HG03108 (cell line): ENCODE results near the gene ADAD2.

Source experiments
- ATAC-seq: cut with Tn5 transposase; IDR thresholded peaks from one replicate; pipeline ENCODE4 v1.9.1; 2021; ENCODE audit warnings: moderate library complexity; ENCODE audit not compliant: unreplicated experiment

ADAD2 gene

DNA sequence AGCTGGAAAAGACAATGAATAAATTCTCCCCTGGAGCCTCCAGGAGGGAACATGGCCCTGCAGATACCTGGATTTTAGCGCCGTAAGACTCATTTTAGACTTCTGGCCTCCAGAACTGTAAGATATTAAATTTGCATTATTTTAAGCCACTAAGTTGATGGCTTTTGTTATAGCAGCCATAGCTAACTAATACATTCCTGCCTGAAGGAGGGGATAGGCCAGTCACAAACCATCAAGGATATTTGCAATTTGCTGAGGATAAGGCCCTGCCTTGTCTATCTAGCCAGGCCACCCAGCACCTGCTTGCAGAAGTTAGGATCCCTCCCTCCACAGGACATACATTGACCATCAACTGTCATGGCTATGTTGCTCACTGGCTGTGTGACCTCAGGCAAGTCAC is 53.8 kb downstream of the ADAD2 start:
- ATAC-seq = no peak

DNA sequence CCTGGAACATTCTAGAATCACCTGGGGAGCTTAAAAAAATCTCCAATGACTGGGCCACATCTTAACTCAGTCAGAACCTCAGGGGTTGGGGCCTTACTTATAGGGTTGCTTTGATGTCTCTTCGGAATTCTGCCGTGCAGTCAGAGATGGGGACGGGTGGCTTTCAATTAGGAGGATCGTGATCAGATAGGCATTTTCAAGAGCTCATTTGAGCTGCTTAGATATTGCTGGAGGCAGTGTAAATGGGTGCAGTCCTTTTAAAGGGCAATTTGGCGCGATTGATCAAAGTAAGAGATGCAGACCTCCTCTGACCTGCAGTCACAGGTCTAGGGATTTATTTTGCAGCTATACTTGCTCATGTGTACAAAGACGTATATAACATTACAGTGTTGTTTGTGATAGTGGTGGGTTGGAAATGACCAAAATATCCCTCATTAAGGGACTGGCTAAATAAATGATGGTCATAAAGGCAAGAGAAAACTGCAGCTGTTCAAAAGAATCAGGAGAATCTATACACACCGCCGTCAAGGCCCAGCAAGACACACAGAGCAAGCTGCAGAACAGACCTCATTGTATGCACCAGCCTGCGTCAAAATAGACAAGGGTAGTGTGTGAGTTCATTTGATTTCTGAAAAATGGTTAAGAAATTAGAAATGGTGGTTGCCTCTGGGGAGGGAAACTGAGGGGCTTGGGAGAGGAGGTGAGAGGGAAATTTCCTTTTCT is 55.2 kb downstream of the ADAD2 start:
- ATAC-seq = no peak

DNA sequence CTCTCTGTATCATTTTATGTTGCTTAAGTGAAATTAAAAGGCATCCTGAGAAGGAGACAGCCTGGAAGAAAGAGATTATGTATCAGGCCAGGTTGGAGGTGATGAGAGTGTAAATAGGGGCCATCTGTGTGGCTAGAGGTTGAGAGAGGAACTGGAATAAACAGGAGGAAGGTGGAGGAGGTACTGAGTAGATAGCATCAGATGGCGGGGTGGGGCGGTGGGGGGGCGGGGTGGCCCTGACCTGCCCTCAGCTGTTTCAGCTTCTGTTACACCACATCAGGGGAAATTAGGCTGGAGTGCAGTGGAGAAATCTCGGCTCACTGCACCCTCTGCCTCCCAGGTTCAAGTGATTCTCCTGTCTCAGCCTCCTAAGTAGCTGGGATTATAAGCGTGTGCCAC is 55.7 kb downstream of the ADAD2 start:
- no peak for ATAC-seq
